ENCODE data around the gene DGKZ.

Gene DGKZ

GRCh38 chr11:46326813-46327416, 20.3 kb upstream of the DGKZ start:
- no peak for DNase-seq

GRCh38 chr11:46327829-46328228, 19.4 kb upstream of the DGKZ start:
- DNase-seq = no peak

GRCh38 chr11:46330154-46330553, 17.1 kb upstream of the DGKZ start:
- DNase-seq = no peak

- no peak for DNase-seq
Observed at GRCh38 chr11:46330563-46331281, 16.5 kb upstream of the DGKZ start.

GRCh38 chr11:46331282-46331984, 15.8 kb upstream of the DGKZ start:
- no peak for DNase-seq

- no peak for DNase-seq
Observed at GRCh38 chr11:46332093-46332567, 15.1 kb upstream of the DGKZ start.

GRCh38 chr11:46332568-46333393, 14.5 kb upstream of the DGKZ start:
- DNase-seq = no peak

GRCh38 chr11:46333394-46333947, 13.8 kb upstream of the DGKZ start:
- DNase-seq = no peak

GRCh38 chr11:46334211-46334610, 13.1 kb upstream of the DGKZ start:
- no peak for DNase-seq

GRCh38 chr11:46335271-46335670, 12.0 kb upstream of the DGKZ start:
- no peak for DNase-seq

- no peak for DNase-seq
Observed at GRCh38 chr11:46335890-46336562, 11.2 kb upstream of the DGKZ start.

GRCh38 chr11:46336563-46337180, 10.6 kb upstream of the DGKZ start:
- DNase-seq = peak; percentile 68

GRCh38 chr11:46337626-46338345, 9.5 kb upstream of the DGKZ start:
- no peak for DNase-seq

- DNase-seq = no peak
Observed at GRCh38 chr11:46338636-46338987, 8.7 kb upstream of the DGKZ start.

GRCh38 chr11:46338988-46339666, 8.1 kb upstream of the DGKZ start:
- DNase-seq = no peak

GRCh38 chr11:46339816-46340215, 7.4 kb upstream of the DGKZ start:
- no peak for DNase-seq

GRCh38 chr11:46341454-46341853, 5.8 kb upstream of the DGKZ start:
- DNase-seq = no peak

- peak; percentile 71 for DNase-seq
Observed at GRCh38 chr11:46342239-46342638, 5.0 kb upstream of the DGKZ start.

- no peak for DNase-seq
Observed at GRCh38 chr11:46343520-46343919, 3.7 kb upstream of the DGKZ start.

- DNase-seq = peak; percentile 57
Observed at GRCh38 chr11:46345131-46345597, 2.1 kb upstream of the DGKZ start.
